ELR (cell line): ENCODE results near the gene PHACTR3.

Experiments used
- DNase-seq: peaks from one replicate; pipeline ENCODE4 v3.0.0-alpha.2; 2015; ENCODE audit warnings: low read depth

PHACTR3 gene

GRCh38 chr20:59646487-59646886 lies 42.1 kb downstream of the PHACTR3 start:
- no peak for DNase-seq

GRCh38 chr20:59647271-59647670 lies 42.9 kb downstream of the PHACTR3 start:
- no peak for DNase-seq

- no peak for DNase-seq
These were observed 44.2 kb downstream of the PHACTR3 start for GRCh38 chr20:59648466-59649070.

GRCh38 chr20:59650418-59650817 lies 46.1 kb downstream of the PHACTR3 start:
- DNase-seq = no peak

- DNase-seq = no peak
These were observed 48.0 kb downstream of the PHACTR3 start for GRCh38 chr20:59652381-59652780.

GRCh38 chr20:59656417-59656816 lies 52.1 kb downstream of the PHACTR3 start:
- DNase-seq = no peak

- DNase-seq = no peak
These were observed 53.2 kb downstream of the PHACTR3 start for GRCh38 chr20:59657459-59658046.

GRCh38 chr20:59660471-59660870 lies 56.1 kb downstream of the PHACTR3 start:
- DNase-seq = no peak

GRCh38 chr20:59661153-59661552 lies 56.8 kb downstream of the PHACTR3 start:
- DNase-seq = no peak

- no peak for DNase-seq
These were observed 57.3 kb downstream of the PHACTR3 start for GRCh38 chr20:59661621-59662020.

- no peak for DNase-seq
These were observed 57.8 kb downstream of the PHACTR3 start for GRCh38 chr20:59662161-59662560.

GRCh38 chr20:59662856-59663512 lies 58.6 kb downstream of the PHACTR3 start:
- DNase-seq = no peak

GRCh38 chr20:59663513-59664060 lies 59.2 kb downstream of the PHACTR3 start:
- DNase-seq = no peak

- no peak for DNase-seq
These were observed 60.1 kb downstream of the PHACTR3 start for GRCh38 chr20:59664421-59664941.

- no peak for DNase-seq
These were observed 61.6 kb downstream of the PHACTR3 start for GRCh38 chr20:59665656-59666555.

GRCh38 chr20:59666586-59666985 lies 62.2 kb downstream of the PHACTR3 start:
- DNase-seq = no peak

GRCh38 chr20:59667131-59667530 lies 62.8 kb downstream of the PHACTR3 start:
- no peak for DNase-seq

GRCh38 chr20:59667981-59668515 lies 63.7 kb downstream of the PHACTR3 start:
- no peak for DNase-seq

- DNase-seq = no peak
These were observed 64.8 kb downstream of the PHACTR3 start for GRCh38 chr20:59668926-59669850.

GRCh38 chr20:59670786-59671492 lies 66.6 kb downstream of the PHACTR3 start:
- DNase-seq = no peak
